Fibroblast of skin of right quadriceps (primary cell): ENCODE results near the gene LTN1.
"Not testable (repeated sequence)": the region's sequence is repeated elsewhere in the genome, so short reads cannot be mapped to it uniquely, and the experiment has no call there.

Source experiments
- DNase-seq: peaks from one replicate; pipeline ENCODE4 v3.0.0-alpha.2; 2013

Gene LTN1

GRCh38 chr21:28986677-28987076 is 6.0 kb downstream of the LTN1 start:
- DNase-seq, result no peak

GRCh38 chr21:28982637-28983036 is 10.0 kb downstream of the LTN1 start:
- DNase-seq, result no peak

GRCh38 chr21:28979092-28979491 is 13.6 kb downstream of the LTN1 start:
- DNase-seq, result no peak

- DNase-seq, result peak; percentile 75
These were observed 17.3 kb downstream of the LTN1 start for GRCh38 chr21:28975397-28975796.

DNA sequence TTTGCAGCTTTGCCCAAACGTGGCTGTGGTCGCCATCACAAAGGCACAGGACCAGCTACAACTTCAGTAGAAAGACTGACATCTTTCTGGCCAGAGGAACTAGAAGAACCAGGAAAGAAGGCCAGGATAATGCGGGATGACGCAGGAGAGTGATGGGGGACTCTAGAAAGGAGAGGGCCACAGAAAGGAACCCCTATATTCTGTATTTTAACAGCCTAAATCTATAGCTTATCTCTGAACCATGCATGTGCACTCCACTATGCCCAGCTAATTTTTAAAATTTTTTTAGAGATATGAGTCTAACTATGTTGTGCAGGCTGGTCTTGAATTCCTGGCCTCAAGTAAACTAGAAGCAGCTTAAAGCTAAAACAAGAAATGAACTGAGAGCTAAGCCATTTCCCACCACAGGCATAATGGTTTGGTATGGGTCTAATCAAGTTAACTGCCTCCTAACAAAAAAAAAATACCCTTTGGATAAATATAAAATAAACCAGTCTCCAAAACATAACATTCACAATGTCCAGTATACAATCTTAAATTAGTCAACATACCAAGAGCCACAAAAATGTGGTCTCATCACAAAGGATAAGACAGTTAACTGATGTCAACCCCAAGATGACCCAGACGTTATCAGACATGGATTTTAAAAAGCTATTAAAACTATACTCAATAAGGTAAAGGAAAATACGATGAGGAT is 18.0 kb downstream of the LTN1 start:
- DNase-seq, result no peak

DNA sequence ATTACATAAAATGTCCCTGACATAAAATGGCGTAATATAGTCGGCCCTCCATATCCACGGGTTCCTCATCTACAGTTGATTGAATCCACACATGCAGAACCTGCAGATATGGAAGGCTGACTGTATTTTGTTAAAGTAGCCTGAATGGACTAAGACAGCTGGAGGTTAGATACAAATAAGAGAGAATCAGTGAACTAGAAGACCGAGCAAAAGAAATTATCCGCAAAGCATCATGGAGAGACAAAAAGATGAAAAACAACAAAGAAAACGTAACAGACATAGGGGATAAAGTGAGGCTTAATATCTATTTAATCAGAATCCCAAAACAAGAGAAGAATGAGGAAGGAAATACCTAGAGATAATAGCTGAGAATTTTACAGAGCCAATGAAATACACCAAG is 20.3 kb downstream of the LTN1 start:
- no peak for DNase-seq

DNA sequence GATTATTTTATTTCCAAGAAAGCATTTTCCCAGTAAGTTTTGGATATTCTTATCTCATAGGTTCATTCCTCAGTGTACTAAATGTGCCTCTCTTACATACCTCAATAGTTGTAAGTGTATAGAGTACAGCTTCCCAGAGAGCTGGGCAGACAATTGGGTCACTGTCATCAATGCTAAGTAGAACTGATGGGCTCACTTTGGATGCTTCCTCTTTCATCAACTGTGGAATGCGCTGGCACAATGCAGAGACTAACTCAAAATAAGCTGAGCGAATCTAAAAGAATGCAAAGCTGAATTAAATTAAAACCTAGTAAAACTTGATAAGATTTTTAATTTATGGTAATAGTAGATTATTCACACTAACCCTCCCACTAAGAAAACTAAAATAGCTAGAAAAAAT is 21.5 kb downstream of the LTN1 start:
- DNase-seq, result peak; percentile 32

DNA sequence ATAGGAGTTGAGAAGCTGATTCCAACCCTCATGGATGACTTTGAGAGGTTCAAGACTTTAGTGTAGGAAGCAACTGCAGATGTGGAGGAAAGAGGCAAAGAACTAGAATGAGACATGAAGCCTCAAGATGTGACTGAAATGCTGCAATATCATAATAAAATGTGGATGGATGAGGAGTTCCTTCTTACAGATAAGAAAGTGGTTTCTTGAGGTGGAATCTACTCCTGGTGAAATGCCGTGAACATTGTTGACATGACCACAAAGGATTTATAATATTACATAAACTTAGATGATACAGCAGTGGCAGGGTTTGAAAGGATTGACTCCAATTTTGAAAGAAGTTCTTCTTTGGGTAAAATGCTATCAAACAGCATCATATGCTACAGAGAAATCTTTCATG is 28.8 kb downstream of the LTN1 start:
- DNase-seq, result no peak

DNA sequence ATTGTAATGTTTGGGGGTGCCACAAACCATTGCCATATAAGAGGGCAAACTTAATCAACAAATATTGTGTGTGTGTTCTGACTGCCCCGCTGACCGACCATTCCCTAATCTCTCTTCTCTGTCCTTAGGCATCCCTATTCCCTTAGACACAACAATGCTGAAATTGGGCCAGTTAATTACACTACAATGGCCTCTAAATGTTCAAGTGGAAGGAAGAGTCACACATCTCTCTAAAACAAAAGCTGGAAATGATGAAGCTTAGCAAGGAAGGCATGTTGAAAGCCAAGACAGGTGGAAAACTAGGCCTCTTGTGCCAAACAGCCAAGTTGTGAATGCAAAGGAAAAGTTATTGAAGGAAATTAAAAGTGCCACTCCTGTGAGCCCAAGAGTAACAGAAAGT is 30.2 kb downstream of the LTN1 start:
- DNase-seq, result no peak

DNA sequence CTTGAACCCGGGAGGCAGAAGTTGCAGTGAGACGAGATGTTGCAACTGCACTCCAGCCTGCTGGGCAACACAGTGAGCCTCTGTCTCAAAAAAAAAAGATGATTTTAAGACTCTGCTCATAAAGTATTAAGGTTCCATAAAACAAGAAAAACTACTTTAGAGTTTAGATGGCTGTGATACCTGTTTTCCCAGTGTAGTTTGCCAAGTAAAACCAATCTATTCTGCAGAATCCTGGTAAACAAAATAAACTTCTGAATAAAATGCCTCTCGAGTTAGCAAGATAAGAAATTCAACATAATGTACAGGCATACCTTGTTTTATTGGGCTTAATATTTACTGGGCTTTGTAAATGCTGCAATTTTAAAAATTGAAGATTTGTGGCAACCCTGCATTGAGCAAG is 30.8 kb downstream of the LTN1 start:
- no peak for DNase-seq

DNA sequence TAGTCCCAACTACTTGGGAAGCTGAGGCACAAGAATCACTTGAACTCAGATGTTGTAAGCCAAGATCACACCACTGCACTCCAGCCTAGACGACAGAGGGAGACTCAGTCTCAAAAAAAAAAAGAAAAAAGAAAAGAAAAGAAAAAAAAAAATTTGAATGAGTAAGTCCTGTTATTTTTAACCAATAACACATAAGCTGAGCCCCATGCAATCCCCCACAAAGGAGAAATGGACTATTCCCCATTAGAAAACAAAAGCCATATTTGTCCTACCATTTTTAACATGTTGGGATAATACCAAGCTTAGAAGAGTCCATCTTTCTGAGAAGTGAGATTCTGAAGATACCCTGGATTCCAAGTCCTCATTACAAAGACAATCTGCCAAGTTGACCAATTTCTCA is 32.4 kb downstream of the LTN1 start:
- DNase-seq, result no peak

DNA sequence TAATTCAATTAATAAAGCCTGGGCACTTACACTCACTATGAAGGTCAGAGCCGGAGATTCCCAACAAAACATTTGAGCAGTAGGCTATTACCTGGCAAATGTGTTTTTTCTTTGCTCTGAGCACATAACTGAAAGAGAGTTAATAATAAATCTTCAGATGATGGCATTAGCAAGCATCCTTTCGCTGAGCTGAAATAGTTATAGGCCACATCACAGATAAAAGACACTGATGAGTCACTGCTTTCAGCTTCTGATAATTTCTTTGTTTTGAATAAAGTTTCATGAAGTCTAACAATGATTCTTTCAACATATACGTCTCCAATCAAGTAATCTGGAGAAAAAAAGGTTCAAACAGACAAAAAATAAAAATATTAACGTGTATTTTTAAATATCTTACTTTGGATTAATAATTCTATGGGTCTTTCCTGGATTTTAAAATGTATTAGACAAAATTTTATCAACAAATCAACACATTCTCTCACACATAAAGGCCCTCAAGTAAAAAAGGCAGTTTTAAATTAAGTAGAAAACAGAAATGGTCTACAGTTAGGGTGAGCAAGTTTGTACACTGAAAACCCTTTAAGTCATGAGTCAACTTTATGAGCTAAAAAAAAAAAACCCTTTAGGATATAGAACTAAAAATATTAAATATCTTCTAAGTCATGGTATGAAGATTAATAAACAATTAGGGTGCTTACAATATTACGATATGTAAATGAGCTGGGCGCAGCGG is 33.1 kb downstream of the LTN1 start:
- DNase-seq, result peak; percentile 80

DNA sequence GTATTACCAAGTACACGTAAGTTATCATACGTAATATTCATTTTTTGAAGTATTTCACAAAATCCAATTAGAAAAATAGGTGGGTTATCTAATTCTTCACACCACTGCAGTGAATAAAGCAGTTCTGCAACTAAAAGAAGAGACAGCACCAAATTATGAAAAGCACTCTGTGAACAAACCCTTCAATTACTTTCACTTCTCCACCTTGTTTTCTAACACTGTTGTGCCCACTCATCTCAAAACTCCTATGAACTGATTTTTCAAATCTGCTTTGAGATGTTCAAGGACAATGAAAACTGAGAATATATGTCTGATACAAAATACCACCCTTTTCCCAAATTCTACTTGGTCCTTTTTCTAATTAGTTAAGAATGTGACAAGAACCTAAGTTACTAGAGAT is 39.4 kb downstream of the LTN1 start:
- DNase-seq, result no peak

DNA sequence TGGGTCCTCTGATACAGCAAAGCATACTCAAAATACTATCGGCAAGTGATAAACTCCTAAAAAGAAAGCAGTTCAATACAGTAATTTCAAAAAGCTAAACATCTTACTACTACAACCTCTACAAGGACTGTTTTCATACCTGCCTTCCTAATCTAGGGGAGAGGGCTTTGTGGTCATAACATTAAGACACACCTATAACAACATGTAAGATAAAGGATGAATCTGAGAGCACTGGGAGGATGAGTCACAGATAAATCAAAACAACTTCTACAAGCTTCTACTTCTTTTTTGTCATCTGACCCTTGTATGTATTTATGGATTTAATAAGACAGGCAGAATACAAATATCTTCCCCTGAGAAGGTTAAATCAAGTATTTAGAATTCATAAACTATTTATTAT is 40.0 kb downstream of the LTN1 start:
- DNase-seq, result no peak

GRCh38 chr21:28949318-28949717 is 43.4 kb downstream of the LTN1 start:
- DNase-seq, result no peak

GRCh38 chr21:28944296-28944695 is 48.4 kb downstream of the LTN1 start:
- no peak for DNase-seq

GRCh38 chr21:28943631-28944030 is 49.0 kb downstream of the LTN1 start:
- DNase-seq, result peak; percentile 43

DNA sequence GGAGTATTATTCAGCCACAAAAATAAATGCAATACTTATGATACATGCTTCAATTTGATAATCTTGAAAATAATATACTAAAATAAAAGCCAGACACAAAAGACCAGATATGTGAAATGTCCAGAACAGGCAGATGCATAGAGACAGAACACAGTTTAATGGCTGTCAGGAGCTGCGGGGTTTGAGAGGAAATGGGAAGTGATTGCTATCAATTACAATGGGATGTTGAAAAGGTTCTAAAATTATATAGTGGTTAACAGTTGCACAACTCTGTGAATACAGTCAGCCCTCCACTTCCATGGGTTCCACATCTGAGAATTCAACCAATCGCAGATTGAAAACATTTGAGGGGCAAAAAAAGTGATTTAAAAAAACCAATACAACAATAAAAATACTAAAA is 54.0 kb downstream of the LTN1 start:
- no peak for DNase-seq

- no peak for DNase-seq
These were observed 54.9 kb downstream of the LTN1 start for GRCh38 chr21:28937737-28938136.

DNA sequence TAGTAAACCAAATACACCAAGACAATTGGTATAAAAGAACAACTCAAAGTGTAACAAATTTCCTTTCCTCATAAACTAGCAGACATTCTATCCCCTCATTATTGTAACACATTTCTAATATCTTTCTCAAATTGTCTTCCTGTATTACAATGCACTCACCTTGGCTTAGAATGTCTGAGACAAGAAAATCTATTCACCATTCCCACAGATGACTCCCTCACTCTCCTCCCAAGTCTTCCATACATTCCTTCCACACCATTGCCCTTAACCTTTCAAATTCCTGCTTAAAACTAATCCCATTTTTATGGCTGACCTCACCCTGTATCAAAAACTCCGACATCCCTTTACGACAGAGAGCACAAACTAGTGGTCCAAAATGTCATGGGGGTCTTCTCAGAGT is 56.0 kb downstream of the LTN1 start:
- DNase-seq, result no peak

GRCh38 chr21:28936036-28936435 is 56.6 kb downstream of the LTN1 start:
- DNase-seq, result peak; percentile 10

- no peak for DNase-seq
These were observed 60.0 kb downstream of the LTN1 start for GRCh38 chr21:28932717-28933116.

- not testable (repeated sequence) for DNase-seq
These were observed 60.8 kb downstream of the LTN1 start for GRCh38 chr21:28931708-28932372.
